ENCODE measurements around the gene SLC30A4. TPM values are rescaled to one million over a fixed set of nuclear protein-coding genes. Genes with fewer than 3 reads are reported as not detected.

Gene SLC30A4
- total and polyA plus RNA-seq, 2 experiments from 2014 or later = not detected

DNA sequence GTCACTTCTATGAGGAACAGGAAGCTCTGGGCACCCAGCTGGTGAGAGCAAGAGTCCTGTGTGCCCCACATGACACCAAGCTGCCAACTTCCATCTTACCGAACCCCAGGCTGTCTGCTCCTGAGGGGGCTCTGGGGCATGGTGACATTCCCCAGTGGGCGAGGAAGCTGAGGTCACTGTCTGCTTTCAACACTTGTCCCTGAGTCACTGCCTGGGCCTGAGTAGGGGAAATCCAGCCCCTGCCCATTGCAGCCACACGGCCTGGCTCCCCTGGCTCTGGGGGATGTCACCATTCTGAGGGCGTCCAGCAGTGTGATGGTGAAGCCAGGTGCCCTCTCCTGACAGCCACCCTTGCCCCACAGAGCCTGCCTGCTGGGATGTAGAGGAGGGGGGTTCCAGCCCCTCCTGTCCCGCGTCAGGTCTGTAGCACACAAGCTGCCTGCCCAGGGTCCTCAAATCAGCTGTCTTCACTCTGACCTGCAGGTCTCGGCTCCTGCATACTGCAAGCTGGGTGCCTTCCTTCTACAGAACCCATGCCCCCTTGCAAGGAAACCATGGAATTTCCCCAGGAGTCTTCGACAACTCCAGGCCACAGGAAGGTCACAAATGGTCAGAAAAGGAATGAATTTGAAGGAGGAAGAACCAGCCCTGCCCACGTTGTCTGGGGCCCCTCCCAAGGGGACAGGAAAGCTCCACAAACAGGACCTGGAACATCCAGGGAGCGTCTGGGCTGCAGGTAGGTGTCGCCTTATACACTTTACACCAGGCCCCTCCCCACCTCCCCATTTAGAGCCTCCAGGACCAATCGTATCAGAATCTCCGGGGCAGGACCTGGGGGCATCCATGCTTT is 74.3 kb downstream of the SLC30A4 start:
- H3K36me3 ChIP-seq (ENCODE audit: insufficient read depth) = no peaks in the 10 kb centered on the region
- H3K4me3 ChIP-seq = no peak overlapping the region
- H2AFZ ChIP-seq = peak overlapping the region; percentile 53
- no peak for TF ChIP-seq ZNF331 (CRISPR knock-in tag; IDR thresholded peaks at IDR 0.05; ENCODE audit: low read depth)
- TF ChIP-seq, protein P1, sequence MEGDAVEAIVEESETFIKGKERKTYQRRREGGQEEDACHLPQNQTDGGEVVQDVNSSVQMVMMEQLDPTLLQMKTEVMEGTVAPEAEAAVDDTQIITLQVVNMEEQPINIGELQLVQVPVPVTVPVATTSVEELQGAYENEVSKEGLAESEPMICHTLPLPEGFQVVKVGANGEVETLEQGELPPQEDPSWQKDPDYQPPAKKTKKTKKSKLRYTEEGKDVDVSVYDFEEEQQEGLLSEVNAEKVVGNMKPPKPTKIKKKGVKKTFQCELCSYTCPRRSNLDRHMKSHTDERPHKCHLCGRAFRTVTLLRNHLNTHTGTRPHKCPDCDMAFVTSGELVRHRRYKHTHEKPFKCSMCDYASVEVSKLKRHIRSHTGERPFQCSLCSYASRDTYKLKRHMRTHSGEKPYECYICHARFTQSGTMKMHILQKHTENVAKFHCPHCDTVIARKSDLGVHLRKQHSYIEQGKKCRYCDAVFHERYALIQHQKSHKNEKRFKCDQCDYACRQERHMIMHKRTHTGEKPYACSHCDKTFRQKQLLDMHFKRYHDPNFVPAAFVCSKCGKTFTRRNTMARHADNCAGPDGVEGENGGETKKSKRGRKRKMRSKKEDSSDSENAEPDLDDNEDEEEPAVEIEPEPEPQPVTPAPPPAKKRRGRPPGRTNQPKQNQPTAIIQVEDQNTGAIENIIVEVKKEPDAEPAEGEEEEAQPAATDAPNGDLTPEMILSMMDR (conservative IDR thresholded peaks at IDR 0.05; ENCODE audit: low read depth in 2 of 2) = peak in 1 of 2 experiments; percentile 10; a peak in 1 of 4 replicates
- H3K9me3 Mint-ChIP-seq = peaks cover 29% of the 10 kb centered on the region
- no peaks in the 10 kb centered on the region for H3K9me2 ChIP-seq (ENCODE audit: insufficient read depth)
- peaks cover 3% of the 10 kb centered on the region for H3K27me3 Mint-ChIP-seq (ENCODE audit: insufficient read depth, low read depth, poor library complexity)
- no peaks in the 10 kb centered on the region for H4K20me1 ChIP-seq (replicated peaks; ENCODE audit: insufficient read depth)
- DNase-seq (ENCODE audit: low spot score) (peak; percentile 34), ATAC-seq (peak; percentile 83)
- no peak overlapping the region for H3K4me2 ChIP-seq
- no peaks in the 10 kb centered on the region for H3K27me3 ChIP-seq (ENCODE audit: insufficient read depth)
- peaks cover 16% of the 10 kb centered on the region; the same call in 2 of the 3 replicates for H3K36me3 Mint-ChIP-seq (ENCODE audit: low read depth)
- no peak overlapping the region for H3K27ac ChIP-seq (ENCODE audit: low read depth)
- H3K27ac Mint-ChIP-seq = no peak overlapping the region
- H3K4me1 Mint-ChIP-seq = peaks cover 9% of the 10 kb centered on the region
- no peaks in the 10 kb centered on the region for H3K79me2 ChIP-seq (replicated peaks; ENCODE audit: insufficient read depth)
- H3K4me3 Mint-ChIP-seq = no peak overlapping the region
- H3K4me1 ChIP-seq (ENCODE audit: insufficient read depth) = no peaks in the 10 kb centered on the region
- H3F3A ChIP-seq (replicated peaks; ENCODE audit: low read depth) = no peaks in the 10 kb centered on the region

DNA sequence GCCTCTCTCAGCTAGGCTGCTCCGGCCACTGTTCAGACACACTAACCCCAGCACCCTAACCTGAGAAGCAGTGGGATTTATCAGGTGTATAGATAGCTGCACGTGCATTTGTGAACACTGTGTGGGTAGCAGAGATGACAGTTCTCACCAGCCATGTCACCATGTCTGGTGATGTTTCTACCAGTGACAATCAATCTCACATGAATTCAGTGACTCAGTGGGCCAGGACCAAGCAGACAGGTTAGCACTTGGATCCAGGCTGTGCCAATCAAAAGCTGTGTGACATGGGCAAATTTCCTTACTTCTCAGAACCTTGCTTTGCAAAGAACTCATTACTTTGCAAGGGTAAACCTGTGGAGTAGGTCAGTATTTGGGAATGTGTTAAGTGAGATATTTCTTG is 78.9 kb downstream of the SLC30A4 start:
- ATAC-seq = no peak
- Histone ChIP-seq H3K9me2 (ENCODE audit: insufficient read depth) (no peaks in the 10 kb centered on the region), H3K4me2 (no peak overlapping the region), H3K4me1 (ENCODE audit: insufficient read depth) (peaks cover 4% of the 10 kb centered on the region; the same call in 1 of the 2 replicates), H4K20me1 (replicated peaks; ENCODE audit: insufficient read depth) (no peaks in the 10 kb centered on the region), H3F3A (replicated peaks; ENCODE audit: low read depth) (no peaks in the 10 kb centered on the region), H3K4me3 (no peak overlapping the region), H3K36me3 (ENCODE audit: insufficient read depth) (no peaks in the 10 kb centered on the region), H3K79me2 (replicated peaks; ENCODE audit: insufficient read depth) (no peaks in the 10 kb centered on the region), H3K27ac (ENCODE audit: low read depth) (no peak overlapping the region), H2AFZ (no peak overlapping the region), H3K27me3 (ENCODE audit: insufficient read depth) (no peaks in the 10 kb centered on the region)
- Mint-ChIP-seq H3K27ac (no peak overlapping the region), H3K36me3 (ENCODE audit: low read depth) (no peaks in the 10 kb centered on the region), H3K9me3 (no peaks in the 10 kb centered on the region; the same call in 2 of the 3 replicates), H3K4me3 (no peak overlapping the region), H3K4me1 (peaks cover 16% of the 10 kb centered on the region), H3K27me3 (ENCODE audit: insufficient read depth, low read depth, poor library complexity) (peaks cover 4% of the 10 kb centered on the region)
- no peak for DNase-seq (ENCODE audit: low spot score)
- TF ChIP-seq, protein P2, sequence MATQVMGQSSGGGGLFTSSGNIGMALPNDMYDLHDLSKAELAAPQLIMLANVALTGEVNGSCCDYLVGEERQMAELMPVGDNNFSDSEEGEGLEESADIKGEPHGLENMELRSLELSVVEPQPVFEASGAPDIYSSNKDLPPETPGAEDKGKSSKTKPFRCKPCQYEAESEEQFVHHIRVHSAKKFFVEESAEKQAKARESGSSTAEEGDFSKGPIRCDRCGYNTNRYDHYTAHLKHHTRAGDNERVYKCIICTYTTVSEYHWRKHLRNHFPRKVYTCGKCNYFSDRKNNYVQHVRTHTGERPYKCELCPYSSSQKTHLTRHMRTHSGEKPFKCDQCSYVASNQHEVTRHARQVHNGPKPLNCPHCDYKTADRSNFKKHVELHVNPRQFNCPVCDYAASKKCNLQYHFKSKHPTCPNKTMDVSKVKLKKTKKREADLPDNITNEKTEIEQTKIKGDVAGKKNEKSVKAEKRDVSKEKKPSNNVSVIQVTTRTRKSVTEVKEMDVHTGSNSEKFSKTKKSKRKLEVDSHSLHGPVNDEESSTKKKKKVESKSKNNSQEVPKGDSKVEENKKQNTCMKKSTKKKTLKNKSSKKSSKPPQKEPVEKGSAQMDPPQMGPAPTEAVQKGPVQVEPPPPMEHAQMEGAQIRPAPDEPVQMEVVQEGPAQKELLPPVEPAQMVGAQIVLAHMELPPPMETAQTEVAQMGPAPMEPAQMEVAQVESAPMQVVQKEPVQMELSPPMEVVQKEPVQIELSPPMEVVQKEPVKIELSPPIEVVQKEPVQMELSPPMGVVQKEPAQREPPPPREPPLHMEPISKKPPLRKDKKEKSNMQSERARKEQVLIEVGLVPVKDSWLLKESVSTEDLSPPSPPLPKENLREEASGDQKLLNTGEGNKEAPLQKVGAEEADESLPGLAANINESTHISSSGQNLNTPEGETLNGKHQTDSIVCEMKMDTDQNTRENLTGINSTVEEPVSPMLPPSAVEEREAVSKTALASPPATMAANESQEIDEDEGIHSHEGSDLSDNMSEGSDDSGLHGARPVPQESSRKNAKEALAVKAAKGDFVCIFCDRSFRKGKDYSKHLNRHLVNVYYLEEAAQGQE (IDR thresholded peaks at IDR 0.05; ENCODE audit: unreplicated experiment) = no peak
- no peak for TF ChIP-seq POLR2AphosphoS5 (IDR thresholded peaks at IDR 0.05; ENCODE audit: low read depth)
- no peak for TF ChIP-seq ZNF114 (CRISPR knock-in tag; IDR thresholded peaks at IDR 0.05)
- TF ChIP-seq, protein P3, sequence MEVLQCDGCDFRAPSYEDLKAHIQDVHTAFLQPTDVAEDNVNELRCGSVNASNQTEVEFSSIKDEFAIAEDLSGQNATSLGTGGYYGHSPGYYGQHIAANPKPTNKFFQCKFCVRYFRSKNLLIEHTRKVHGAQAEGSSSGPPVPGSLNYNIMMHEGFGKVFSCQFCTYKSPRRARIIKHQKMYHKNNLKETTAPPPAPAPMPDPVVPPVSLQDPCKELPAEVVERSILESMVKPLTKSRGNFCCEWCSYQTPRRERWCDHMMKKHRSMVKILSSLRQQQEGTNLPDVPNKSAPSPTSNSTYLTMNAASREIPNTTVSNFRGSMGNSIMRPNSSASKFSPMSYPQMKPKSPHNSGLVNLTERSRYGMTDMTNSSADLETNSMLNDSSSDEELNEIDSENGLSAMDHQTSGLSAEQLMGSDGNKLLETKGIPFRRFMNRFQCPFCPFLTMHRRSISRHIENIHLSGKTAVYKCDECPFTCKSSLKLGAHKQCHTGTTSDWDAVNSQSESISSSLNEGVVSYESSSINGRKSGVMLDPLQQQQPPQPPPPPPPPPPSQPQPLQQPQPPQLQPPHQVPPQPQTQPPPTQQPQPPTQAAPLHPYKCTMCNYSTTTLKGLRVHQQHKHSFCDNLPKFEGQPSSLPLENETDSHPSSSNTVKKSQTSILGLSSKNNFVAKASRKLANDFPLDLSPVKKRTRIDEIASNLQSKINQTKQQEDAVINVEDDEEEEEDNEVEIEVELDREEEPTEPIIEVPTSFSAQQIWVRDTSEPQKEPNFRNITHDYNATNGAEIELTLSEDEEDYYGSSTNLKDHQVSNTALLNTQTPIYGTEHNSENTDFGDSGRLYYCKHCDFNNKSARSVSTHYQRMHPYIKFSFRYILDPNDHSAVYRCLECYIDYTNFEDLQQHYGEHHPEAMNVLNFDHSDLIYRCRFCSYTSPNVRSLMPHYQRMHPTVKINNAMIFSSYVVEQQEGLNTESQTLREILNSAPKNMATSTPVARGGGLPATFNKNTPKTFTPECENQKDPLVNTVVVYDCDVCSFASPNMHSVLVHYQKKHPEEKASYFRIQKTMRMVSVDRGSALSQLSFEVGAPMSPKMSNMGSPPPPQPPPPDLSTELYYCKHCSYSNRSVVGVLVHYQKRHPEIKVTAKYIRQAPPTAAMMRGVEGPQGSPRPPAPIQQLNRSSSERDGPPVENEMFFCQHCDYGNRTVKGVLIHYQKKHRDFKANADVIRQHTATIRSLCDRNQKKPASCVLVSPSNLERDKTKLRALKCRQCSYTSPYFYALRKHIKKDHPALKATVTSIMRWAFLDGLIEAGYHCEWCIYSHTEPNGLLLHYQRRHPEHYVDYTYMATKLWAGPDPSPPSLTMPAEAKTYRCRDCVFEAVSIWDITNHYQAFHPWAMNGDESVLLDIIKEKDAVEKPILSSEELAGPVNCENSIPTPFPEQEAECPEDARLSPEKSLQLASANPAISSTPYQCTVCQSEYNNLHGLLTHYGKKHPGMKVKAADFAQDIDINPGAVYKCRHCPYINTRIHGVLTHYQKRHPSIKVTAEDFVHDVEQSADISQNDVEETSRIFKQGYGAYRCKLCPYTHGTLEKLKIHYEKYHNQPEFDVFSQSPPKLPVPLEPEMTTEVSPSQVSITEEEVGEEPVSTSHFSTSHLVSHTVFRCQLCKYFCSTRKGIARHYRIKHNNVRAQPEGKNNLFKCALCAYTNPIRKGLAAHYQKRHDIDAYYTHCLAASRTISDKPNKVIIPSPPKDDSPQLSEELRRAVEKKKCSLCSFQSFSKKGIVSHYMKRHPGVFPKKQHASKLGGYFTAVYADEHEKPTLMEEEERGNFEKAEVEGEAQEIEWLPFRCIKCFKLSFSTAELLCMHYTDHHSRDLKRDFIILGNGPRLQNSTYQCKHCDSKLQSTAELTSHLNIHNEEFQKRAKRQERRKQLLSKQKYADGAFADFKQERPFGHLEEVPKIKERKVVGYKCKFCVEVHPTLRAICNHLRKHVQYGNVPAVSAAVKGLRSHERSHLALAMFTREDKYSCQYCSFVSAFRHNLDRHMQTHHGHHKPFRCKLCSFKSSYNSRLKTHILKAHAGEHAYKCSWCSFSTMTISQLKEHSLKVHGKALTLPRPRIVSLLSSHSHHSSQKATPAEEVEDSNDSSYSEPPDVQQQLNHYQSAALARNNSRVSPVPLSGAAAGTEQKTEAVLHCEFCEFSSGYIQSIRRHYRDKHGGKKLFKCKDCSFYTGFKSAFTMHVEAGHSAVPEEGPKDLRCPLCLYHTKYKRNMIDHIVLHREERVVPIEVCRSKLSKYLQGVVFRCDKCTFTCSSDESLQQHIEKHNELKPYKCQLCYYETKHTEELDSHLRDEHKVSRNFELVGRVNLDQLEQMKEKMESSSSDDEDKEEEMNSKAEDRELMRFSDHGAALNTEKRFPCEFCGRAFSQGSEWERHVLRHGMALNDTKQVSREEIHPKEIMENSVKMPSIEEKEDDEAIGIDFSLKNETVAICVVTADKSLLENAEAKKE (CRISPR knock-in tag; IDR thresholded peaks at IDR 0.05) = no peak

All from GM23338 (cell line).